H1 (cell line): ENCODE data around the gene CHST8. TPM values are rescaled to one million over a fixed set of nuclear protein-coding genes. Genes with fewer than 3 reads are reported as not detected.
"Not testable (repeated sequence)": the region's sequence is repeated elsewhere in the genome, so short reads cannot be mapped to it uniquely, and the experiment has no call there.

ENCODE experiments used
- CTCF ChIA-PET: fragments of 300-600 bp; sonication (Branson Sonifier 250); formaldehyde crosslinking; loops from one replicate; lab custom pipeline; 2021; ENCODE audit not compliant: partially characterized antibody; lab: Charles Lee
- POLR2A ChIA-PET: fragments of 300-600 bp; sonication (Branson Sonifier 250); formaldehyde crosslinking; loops from one replicate; lab custom pipeline; 2021; ENCODE audit warnings: inconsistent platforms; ENCODE audit not compliant: partially characterized antibody; lab: Charles Lee
- DNase-seq, 2 experiments: peaks; one replicate each; pipeline versions ENCODE4 v3.0.0 to v3.0.0-alpha.2; 2010 to 2022; ENCODE audit warnings: low spot score in 2 of 2, low read depth in 1 of 2, mixed read lengths in 1 of 2
- FAIRE-seq: peaks from 2 replicates; lab custom pipeline; 2011; peaks lifted over from hg19 to GRCh38; lab: Jason Lieb, UNC
- H2AFZ ChIP-seq: 2 replicates; pipeline ENCODE4 v1.8.1; 2012; ENCODE audit warnings: low read length, inconsistent platforms
- H2AK5ac ChIP-seq: 2 replicates; pipeline ENCODE4 v1.6.1; 2013; ENCODE audit warnings: low read depth, low read length
- H2BK120ac ChIP-seq: replicated peaks from 2 replicates; pipeline ENCODE3; 2013; ENCODE audit warnings: low read depth, low read length, inconsistent platforms
- H2BK12ac ChIP-seq: 2 replicates; pipeline ENCODE4 v1.6.1; 2013; ENCODE audit warnings: low read depth, low read length
- H2BK15ac ChIP-seq: 2 replicates; pipeline ENCODE4 v1.6.1; 2013; ENCODE audit warnings: low read length
- H2BK20ac ChIP-seq: 2 replicates; pipeline ENCODE4 v1.6.1; 2013; ENCODE audit warnings: low read length
- H2BK5ac ChIP-seq: 2 replicates; pipeline ENCODE4 v1.6.1; 2013; ENCODE audit warnings: low read depth, low read length
- H3K14ac ChIP-seq: 2 replicates; pipeline ENCODE4 v1.6.1; 2013; ENCODE audit warnings: inconsistent platforms; ENCODE audit not compliant: insufficient read length
- H3K18ac ChIP-seq: 2 replicates; pipeline ENCODE4 v1.6.1; 2013; ENCODE audit warnings: low read length; ENCODE audit errors: extremely low read depth
- H3K23ac ChIP-seq: 2 replicates; pipeline ENCODE4 v1.6.1; 2013; ENCODE audit warnings: inconsistent platforms; ENCODE audit not compliant: insufficient read length
- H3K23me2 ChIP-seq: 2 replicates; pipeline ENCODE4 v1.6.1; 2013; ENCODE audit warnings: low read depth, low read length
- H3K27ac ChIP-seq: 2 replicates; pipeline ENCODE4 v1.6.1; 2011; ENCODE audit warnings: low read depth, low read length, inconsistent platforms
- H3K27me3 ChIP-seq, 4 experiments: replicated peaks in 1 of 4; 1 replicate in 1 of 4; 2 replicates in 3 of 4; pipeline versions ENCODE4 v1.6.1 to v1.8.1; 2011 to 2013; ENCODE audit warnings: low read length in 3 of 4, mild to moderate bottlenecking in 3 of 4, inconsistent platforms in 2 of 4, mixed read lengths in 2 of 4, moderate library complexity in 1 of 4; ENCODE audit not compliant: control insufficient read depth in 3 of 4, insufficient read depth in 3 of 4; ENCODE audit errors: extremely low read depth in 1 of 4
- H3K36me3 ChIP-seq, 4 experiments: 2 replicates each; pipeline versions ENCODE4 v1.6.1 to v1.8.1; 2011 to 2013; ENCODE audit warnings: mild to moderate bottlenecking in 4 of 4, low read length in 3 of 4, moderate library complexity in 2 of 4, control low read depth in 1 of 4, inconsistent platforms in 1 of 4; ENCODE audit not compliant: insufficient read depth in 4 of 4, control insufficient read depth in 2 of 4
- H3K4ac ChIP-seq: replicated peaks from 2 replicates; pipeline ENCODE3; 2013; ENCODE audit warnings: low read length, low read depth, mixed read lengths, inconsistent platforms; ENCODE audit not compliant: insufficient read length
- H3K4me1 ChIP-seq, 4 experiments: replicated peaks in 1 of 4; 1 replicate in 1 of 4; 2 replicates in 3 of 4; pipeline versions ENCODE4 v1.6.1 to v1.8.1; 2011 to 2013; ENCODE audit warnings: low read length in 3 of 4, inconsistent platforms in 2 of 4, mixed read lengths in 1 of 4; ENCODE audit not compliant: insufficient read depth in 4 of 4, control insufficient read depth in 3 of 4
- H3K4me2 ChIP-seq, 2 experiments: 2 replicates each; pipeline versions ENCODE4 v1.6.1 to v1.8.1; 2011 to 2013; ENCODE audit warnings: low read depth in 2 of 2, low read length in 2 of 2, control low read depth in 1 of 2, inconsistent platforms in 1 of 2, mild to moderate bottlenecking in 1 of 2; ENCODE audit not compliant: insufficient read depth in 1 of 2
- H3K4me3 ChIP-seq, 4 experiments: fragments of 200-600, 300-600 bp in 1 of 4; sonication (generic), shearing (Covaris generic), sonication (Bioruptor Twin) in 1 of 4; 2 replicates each; pipeline versions ENCODE4 v1.5.1 to v1.8.1; 2011 to 2016; ENCODE audit warnings: low read length in 4 of 4, low read depth in 3 of 4, control low read depth in 2 of 4, inconsistent platforms in 2 of 4, mild to moderate bottlenecking in 2 of 4, mixed read lengths in 1 of 4, moderate library complexity in 1 of 4; ENCODE audit not compliant: insufficient read depth in 2 of 4; ENCODE audit errors: extremely low read depth in 1 of 4
- H3K56ac ChIP-seq: replicated peaks from 2 replicates; pipeline ENCODE3; 2013; ENCODE audit warnings: low read depth, mild to moderate bottlenecking, mixed read lengths, low read length, inconsistent platforms; ENCODE audit not compliant: insufficient read length
- H3K79me1 ChIP-seq: 2 replicates; pipeline ENCODE4 v1.6.1; 2013; ENCODE audit warnings: low read depth, low read length, control low read depth
- H3K79me2 ChIP-seq, 2 experiments: 2 replicates each; pipeline versions ENCODE4 v1.6.1 to v1.8.1; 2012 to 2013; ENCODE audit warnings: low read length in 2 of 2, mild to moderate bottlenecking in 2 of 2, inconsistent platforms in 1 of 2; ENCODE audit not compliant: insufficient read depth in 2 of 2, control insufficient read depth in 1 of 2
- H3K9ac ChIP-seq, 4 experiments: replicated peaks in 1 of 4; 1 replicate in 1 of 4; 2 replicates in 3 of 4; pipeline versions ENCODE4 v1.6.1 to v1.8.1; 2011 to 2013; ENCODE audit warnings: low read depth in 3 of 4, low read length in 3 of 4, control low read depth in 2 of 4, mild to moderate bottlenecking in 2 of 4, moderate library complexity in 2 of 4, inconsistent platforms in 1 of 4; ENCODE audit errors: extremely low read depth in 1 of 4
- H3K9me3 ChIP-seq, 2 experiments: 2 replicates each; pipeline versions ENCODE4 v1.6.1 to v1.8.1; 2012 to 2013; ENCODE audit warnings: mild to moderate bottlenecking in 2 of 2, moderate library complexity in 2 of 2, control low read depth in 1 of 2, inconsistent platforms in 1 of 2, low read depth in 1 of 2, low read length in 1 of 2, mixed read lengths in 1 of 2; ENCODE audit not compliant: insufficient read depth in 2 of 2
- H4K20me1 ChIP-seq, 2 experiments: replicated peaks in 1 of 2; 2 replicates each; pipeline versions ENCODE3 to v1.8.1; 2011 to 2013; ENCODE audit warnings: inconsistent platforms in 2 of 2, low read length in 2 of 2, mild to moderate bottlenecking in 1 of 2; ENCODE audit not compliant: insufficient read depth in 2 of 2, control insufficient read depth in 1 of 2
- H4K5ac ChIP-seq: 2 replicates; pipeline ENCODE4 v1.6.1; 2013; ENCODE audit warnings: low read length, low read depth, mixed read lengths, inconsistent platforms; ENCODE audit not compliant: insufficient read length
- H4K8ac ChIP-seq: 2 replicates; pipeline ENCODE4 v1.8.0; 2013; ENCODE audit warnings: mild to moderate bottlenecking, moderate library complexity, low read length, inconsistent platforms; ENCODE audit not compliant: insufficient read depth; ENCODE audit errors: extremely low read depth
- H4K91ac ChIP-seq: replicated peaks from 2 replicates; pipeline ENCODE3; 2013; ENCODE audit warnings: low read length, mixed read lengths, inconsistent platforms; ENCODE audit not compliant: insufficient read length
- WGBS, 2 experiments: shearing (Covaris generic) in 1 of 2; methylation state at CpG; one replicate each; pipeline versions ENCODE4 v1.1.6 to v1.1.7; 2013 to 2015; ENCODE audit warnings: low lambda C conversion rate in 2 of 2, mixed read lengths in 2 of 2, inconsistent platforms in 1 of 2, low coverage in 1 of 2, missing lambda C conversion rate in 1 of 2; ENCODE audit not compliant: insufficient replicate concordance in 2 of 2, insufficient coverage in 1 of 2, insufficient read length in 1 of 2; ENCODE audit errors: extremely low coverage in 1 of 2, missing lambda C conversion rate in 1 of 2; 5-methylcytosine and 5-hydroxymethylcytosine counted together
- polyA plus RNA-seq, 7 experiments: library from polyadenylated mRNA; depleted of rRNA in 3 of 7; stranded (reverse) in 5 of 7; unstranded in 2 of 7; fragments of >200 nt in 5 of 7; fragments of 200-250 nt in 2 of 7; gene quantifications; 1 replicate in 5 of 7; 2 replicates in 1 of 7; 4 replicates in 1 of 7; pipeline versions ENCODE4 v1.2.1 to v1.2.3, GENCODE V29; 2011 to 2013; ENCODE audit warnings: missing spikeins in 2 of 7, mixed read lengths in 2 of 7
- total RNA-seq: library from RNA; stranded (reverse); fragmentation: NEBNext Ultra II Directional; extraction: Animal tissue kit (Norgen Biotek cat#: 25700); gene quantifications from 2 replicates; pipeline ENCODE4 v1.2.1, GENCODE V29; 2021

The CHST8 gene
- total and polyA plus RNA-seq, 2 of the 8 experiments (the other 6 are each of a cell fraction or from before 2014, with no cell fraction given), result 10.8 to 28.2 TPM

- H2BK15ac ChIP-seq, H2BK5ac ChIP-seq, H3K56ac ChIP-seq, H4K91ac ChIP-seq, FAIRE-seq, H4K5ac ChIP-seq, H2BK120ac ChIP-seq, H3K23me2 ChIP-seq, H3K4ac ChIP-seq, DNase-seq, H3K27me3 ChIP-seq, H3K4me2 ChIP-seq, H3K18ac ChIP-seq, H3K4me1 ChIP-seq, H3K27ac ChIP-seq, H3K79me2 ChIP-seq, H3K9ac ChIP-seq, H3K14ac ChIP-seq, H3K9me3 ChIP-seq, H3K4me3 ChIP-seq, CTCF ChIA-PET, H4K20me1 ChIP-seq, H2BK12ac ChIP-seq, H2BK20ac ChIP-seq, H3K79me1 ChIP-seq, H2AK5ac ChIP-seq, H2AFZ ChIP-seq, H3K23ac ChIP-seq, H3K36me3 ChIP-seq, H4K8ac ChIP-seq: not testable (repeated sequence)
- 94% methylated on average over 9 of the region's 9 CpGs; no CpG with 5 or more reads in 1 of the 2 experiments for WGBS, 2 experiments
- POLR2A ChIA-PET, result interaction anchor here (0.9 to 1.4 kb wide), 2 partner anchors 12 to 41 kb away, joined by 3 to 5 read pairs; no protein-coding TSS in a partner anchor
Observed at GRCh38 chr19:33663316-33663715, 41.6 kb downstream of the CHST8 start.
